ENCODE measurements around the gene HSPG2. TPM values are rescaled to one million over a fixed set of nuclear protein-coding genes. Genes with fewer than 3 reads are reported as not detected.

The HSPG2 gene
- total and polyA plus RNA-seq, 2 of the 8 experiments (the other 6 are each of a cell fraction or from before 2014, with no cell fraction given) = 17.8 to 111 TPM

DNA sequence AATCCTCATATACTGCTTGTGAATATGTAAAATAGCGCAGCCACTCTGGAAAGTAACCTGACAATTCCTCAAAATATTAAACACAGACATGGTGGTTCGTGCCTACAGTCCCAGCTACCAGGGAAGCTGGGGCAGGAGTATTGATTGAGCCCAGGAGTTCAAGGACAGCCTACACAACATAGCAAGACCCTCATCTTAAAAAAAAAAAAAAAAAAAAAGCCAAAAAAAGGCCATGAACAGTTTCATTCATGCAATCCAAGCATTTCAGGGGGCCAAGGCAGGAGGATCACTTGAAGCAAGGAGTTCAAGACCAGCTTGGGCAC lies 158.7 kb downstream of the HSPG2 start:
- Histone ChIP-seq H3K56ac (replicated peaks; ENCODE audit: insufficient read length, low read depth, low read length) (no peak overlapping the region), H2AFZ (ENCODE audit: low read length) (no peak overlapping the region), H4K5ac (ENCODE audit: insufficient read length, low read depth, low read length) (no peak overlapping the region), H3K36me3 (ENCODE audit: control insufficient read depth in 2 of 4, insufficient read depth in 4 of 4, low read length in 3 of 4) (no peaks in the 10 kb centered on the region), H2BK5ac (ENCODE audit: low read depth, low read length) (no peak overlapping the region), H2BK15ac (ENCODE audit: low read length) (no peak overlapping the region), H2BK120ac (replicated peaks; ENCODE audit: low read depth, low read length) (no peak overlapping the region), H2BK20ac (ENCODE audit: low read length) (no peak overlapping the region), H3K18ac (ENCODE audit: extremely low read depth, low read length) (no peak overlapping the region), H2BK12ac (ENCODE audit: low read depth, low read length) (no peak overlapping the region), H4K91ac (replicated peaks; ENCODE audit: insufficient read length, low read length) (no peak overlapping the region), H3K79me2 (ENCODE audit: control insufficient read depth in 1 of 2, insufficient read depth in 2 of 2, low read length in 2 of 2) (peaks cover 58 to 92% of the 10 kb centered on the region in 2 experiments), H2AK5ac (ENCODE audit: low read depth, low read length) (no peak overlapping the region), H3K9ac (replicated peaks in 1 of 4; ENCODE audit: extremely low read depth in 1 of 4, low read depth in 3 of 4, low read length in 3 of 4) (no peak overlapping the region), H3K4me1 (replicated peaks in 1 of 4; ENCODE audit: control insufficient read depth in 3 of 4, insufficient read depth in 4 of 4, low read length in 3 of 4) (no peaks in the 10 kb centered on the region), H3K4me3 (ENCODE audit: extremely low read depth in 1 of 4, insufficient read depth in 2 of 4, low read depth in 3 of 4, low read length in 4 of 4) (no peak overlapping the region), H3K23ac (ENCODE audit: insufficient read length) (no peak overlapping the region), H3K4ac (replicated peaks; ENCODE audit: insufficient read length, low read depth, low read length) (no peak overlapping the region), H4K20me1 (replicated peaks in 1 of 2; ENCODE audit: control insufficient read depth in 1 of 2, insufficient read depth in 2 of 2, low read length in 2 of 2) (peaks cover 3 to 8% of the 10 kb centered on the region in 2 experiments), H3K23me2 (ENCODE audit: low read depth, low read length) (peaks cover 3% of the 10 kb centered on the region), H3K27ac (ENCODE audit: low read depth, low read length) (no peak overlapping the region), H3K79me1 (ENCODE audit: low read depth, low read length) (no peaks in the 10 kb centered on the region; the same call in 1 of the 2 replicates), H4K8ac (ENCODE audit: extremely low read depth, insufficient read depth, low read length) (no peak overlapping the region), H3K4me2 (ENCODE audit: insufficient read depth in 1 of 2, low read depth in 2 of 2, low read length in 2 of 2) (no peak overlapping the region), H3K9me3 (ENCODE audit: insufficient read depth in 2 of 2, low read depth in 1 of 2, low read length in 1 of 2) (0 out of 4 replicates have a peak, but pooled peaks cover 0 to 2% of the 10 kb centered on the region in 2 experiments), H3K14ac (ENCODE audit: insufficient read length) (no peak overlapping the region), H3K27me3 (replicated peaks in 1 of 4; ENCODE audit: control insufficient read depth in 3 of 4, extremely low read depth in 1 of 4, insufficient read depth in 3 of 4, low read length in 3 of 4) (no peaks in the 10 kb centered on the region)
- WGBS, 2 experiments (ENCODE audit: extremely low coverage in 1 of 2, insufficient coverage in 1 of 2, insufficient read length in 1 of 2, insufficient replicate concordance in 2 of 2, low coverage in 1 of 2, low lambda C conversion rate in 2 of 2, missing lambda C conversion rate in 1 of 2) = 75% methylated on average over 2 of the region's 2 CpGs; no CpG with 5 or more reads in 1 of the 2 experiments
- ChIA-PET POLR2A (ENCODE audit: partially characterized antibody) (no interaction called here), CTCF (ENCODE audit: partially characterized antibody) (no interaction called here)
- DNase-seq (ENCODE audit: low read depth in 1 of 2, low spot score in 2 of 2) (no peak), FAIRE-seq (no peak)
- TF ChIP-seq BACH1 (IDR thresholded peaks at IDR 0.05; ENCODE audit: low read length) (no peak), TAF1 (IDR thresholded peaks at IDR 0.05; ENCODE audit: low read depth, low read length) (no peak), CBX8 (IDR thresholded peaks at IDR 0.05; ENCODE audit: borderline replicate concordance, low read depth, low read length) (no peak), SP4 (IDR thresholded peaks at IDR 0.05; ENCODE audit: low read length) (no peak), SIX5 (IDR thresholded peaks at IDR 0.05; ENCODE audit: low read depth, low read length) (no peak), CBX5 (IDR thresholded peaks at IDR 0.05; ENCODE audit: low read depth, low read length) (no peak), EZH2 (IDR thresholded peaks at IDR 0.05; ENCODE audit: low read depth, low read length, severe bottlenecking) (no peak), FOSL1 (IDR thresholded peaks at IDR 0.05; ENCODE audit: insufficient read depth, low read depth, low read length) (no peak), ZNF274 (IDR thresholded peaks at IDR 0.05; ENCODE audit: borderline replicate concordance, extremely low read depth, low read length) (no peak), MAFK (IDR thresholded peaks at IDR 0.05; ENCODE audit: low read depth, low read length) (no peak), POLR2AphosphoS5 (IDR thresholded peaks at IDR 0.05; ENCODE audit: low read depth, low read length) (no peak), KDM5A (IDR thresholded peaks at IDR 0.05; ENCODE audit: low read length) (no peak), CREB1 (IDR thresholded peaks at IDR 0.05) (no peak)
- TF ChIP-seq, protein P1, sequence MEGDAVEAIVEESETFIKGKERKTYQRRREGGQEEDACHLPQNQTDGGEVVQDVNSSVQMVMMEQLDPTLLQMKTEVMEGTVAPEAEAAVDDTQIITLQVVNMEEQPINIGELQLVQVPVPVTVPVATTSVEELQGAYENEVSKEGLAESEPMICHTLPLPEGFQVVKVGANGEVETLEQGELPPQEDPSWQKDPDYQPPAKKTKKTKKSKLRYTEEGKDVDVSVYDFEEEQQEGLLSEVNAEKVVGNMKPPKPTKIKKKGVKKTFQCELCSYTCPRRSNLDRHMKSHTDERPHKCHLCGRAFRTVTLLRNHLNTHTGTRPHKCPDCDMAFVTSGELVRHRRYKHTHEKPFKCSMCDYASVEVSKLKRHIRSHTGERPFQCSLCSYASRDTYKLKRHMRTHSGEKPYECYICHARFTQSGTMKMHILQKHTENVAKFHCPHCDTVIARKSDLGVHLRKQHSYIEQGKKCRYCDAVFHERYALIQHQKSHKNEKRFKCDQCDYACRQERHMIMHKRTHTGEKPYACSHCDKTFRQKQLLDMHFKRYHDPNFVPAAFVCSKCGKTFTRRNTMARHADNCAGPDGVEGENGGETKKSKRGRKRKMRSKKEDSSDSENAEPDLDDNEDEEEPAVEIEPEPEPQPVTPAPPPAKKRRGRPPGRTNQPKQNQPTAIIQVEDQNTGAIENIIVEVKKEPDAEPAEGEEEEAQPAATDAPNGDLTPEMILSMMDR (IDR thresholded peaks at IDR 0.05; ENCODE audit: control extremely low read depth in 1 of 3, insufficient read depth in 1 of 3, low read depth in 1 of 3, low read length in 3 of 3) = no peak
